ENCODE data around the gene BBC3.

BBC3 gene

GRCh38 chr19:47188507-47189033 is 42.4 kb downstream of the BBC3 start:
- no peak for DNase-seq

DNA sequence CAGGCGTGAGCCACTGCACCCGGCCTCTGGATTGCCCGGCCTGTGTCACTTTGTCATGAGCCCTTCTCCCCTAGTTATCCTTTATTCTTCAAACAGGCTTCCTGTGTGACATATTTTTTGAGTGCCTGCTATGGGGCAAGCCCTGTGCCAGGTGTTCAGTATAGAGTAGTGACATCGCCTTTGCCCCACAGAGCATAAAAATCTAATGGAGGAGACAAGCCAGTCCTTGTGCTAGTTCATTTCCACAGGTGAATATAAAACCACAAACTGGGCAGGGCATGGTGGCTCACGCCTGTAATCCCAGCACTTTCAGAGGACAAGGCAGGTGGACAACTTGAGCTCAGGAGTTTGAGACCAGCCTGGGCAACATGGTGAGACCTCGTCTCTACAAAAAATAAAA is 43.2 kb downstream of the BBC3 start:
- no peak for DNase-seq

DNA sequence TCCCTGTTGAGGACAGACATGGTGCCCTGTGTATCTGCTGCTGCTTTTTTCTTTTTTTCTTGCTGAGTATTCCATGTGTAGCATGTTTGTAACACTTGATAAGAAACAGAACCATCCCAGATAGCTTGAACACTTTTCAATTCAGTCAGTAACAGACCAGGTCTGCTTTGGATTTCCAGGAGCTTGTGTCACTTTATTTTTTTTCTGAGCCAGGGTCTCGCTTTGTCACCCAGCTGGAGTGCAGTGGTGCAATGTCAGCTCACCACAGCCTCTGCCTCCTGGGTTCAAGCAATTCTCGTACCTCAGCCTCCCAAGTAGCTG is 43.7 kb downstream of the BBC3 start:
- DNase-seq: no peak

DNA sequence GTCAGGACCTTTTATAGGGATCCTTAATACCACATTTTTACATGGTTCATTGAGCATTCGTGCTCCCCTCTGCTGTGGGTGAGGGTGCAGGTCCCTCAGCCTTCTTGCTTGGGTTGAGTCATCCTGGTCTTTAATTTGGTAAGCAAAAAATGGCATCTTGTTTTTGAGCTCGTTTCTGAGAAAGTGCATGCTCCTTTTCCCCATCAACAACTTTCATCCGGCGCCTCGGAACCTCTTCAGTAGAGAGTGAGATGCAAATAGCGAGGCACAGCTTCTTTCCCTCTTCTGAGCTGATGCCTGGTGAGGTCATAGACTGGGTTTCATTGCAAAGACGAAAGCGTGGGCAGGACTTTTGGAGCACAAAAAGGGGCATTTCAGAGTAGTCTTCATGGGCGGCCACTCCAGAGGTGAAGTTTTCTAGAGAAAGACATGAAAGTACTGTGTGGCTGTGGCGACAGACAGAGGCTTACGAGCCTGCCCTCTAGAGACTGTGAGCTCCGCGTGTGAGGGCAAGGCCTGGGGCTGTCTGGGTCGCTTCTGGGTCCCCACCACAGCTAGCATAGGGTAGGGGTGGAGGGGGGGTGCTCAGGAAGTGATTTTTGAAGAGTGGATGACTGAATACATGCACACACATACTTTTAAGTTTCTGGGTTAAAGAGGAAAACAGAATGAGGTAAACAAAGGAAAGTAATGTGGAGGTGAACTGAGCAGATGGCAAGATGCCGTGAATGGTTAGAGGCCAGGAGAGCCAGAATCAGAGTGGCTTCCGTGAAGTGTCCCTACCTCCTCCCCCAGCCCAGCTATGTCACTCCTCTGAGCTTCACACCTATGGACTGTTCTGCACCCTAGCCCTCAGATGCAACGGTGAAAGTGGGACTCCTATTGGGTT is 44.3 kb downstream of the BBC3 start:
- no peak for DNase-seq

DNA sequence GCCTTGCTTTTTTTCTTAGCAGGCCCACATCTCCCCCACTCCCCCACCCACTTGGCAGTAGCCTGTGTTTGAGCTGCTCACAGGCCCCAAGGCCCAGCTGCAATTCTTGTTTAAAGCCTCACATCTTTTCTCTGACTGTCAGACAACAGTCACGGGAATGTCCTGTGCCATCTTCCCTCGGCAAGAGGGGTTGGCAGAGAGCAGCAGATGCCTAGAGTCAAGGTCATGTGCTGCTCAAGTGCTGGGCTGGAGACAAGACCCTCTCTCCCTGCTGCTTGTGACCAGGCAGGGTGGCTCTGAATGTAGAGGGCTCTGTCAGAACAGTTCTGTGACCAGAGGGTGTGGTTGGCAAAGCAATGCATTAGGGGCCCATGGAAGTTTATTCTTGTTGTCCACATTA is 47.4 kb downstream of the BBC3 start:
- DNase-seq: no peak

- no peak for DNase-seq
Observed at GRCh38 chr19:47179653-47180310, 51.2 kb downstream of the BBC3 start.

DNA sequence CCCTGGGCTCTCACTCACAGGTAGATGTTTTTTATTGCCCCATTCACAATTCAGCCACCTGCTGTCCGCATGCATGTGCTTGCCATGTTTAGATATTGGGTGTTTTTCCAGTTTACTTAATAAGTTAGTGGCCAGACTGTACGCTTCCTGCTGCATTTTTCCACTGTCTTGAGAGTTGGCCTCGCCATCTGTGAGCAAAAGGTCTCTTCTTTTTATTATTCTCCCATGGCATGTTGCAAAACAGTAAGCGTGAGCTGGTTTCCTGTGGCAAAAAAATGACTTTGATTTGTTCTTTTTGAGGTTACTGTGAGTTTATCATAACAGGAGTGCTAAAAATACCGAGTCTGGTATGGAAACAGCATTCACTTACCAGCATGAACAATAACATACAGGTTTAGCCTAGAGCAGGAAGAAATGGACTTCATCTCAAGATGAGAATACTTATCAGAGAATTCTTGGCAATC is 54.3 kb downstream of the BBC3 start:
- no peak for DNase-seq

DNA sequence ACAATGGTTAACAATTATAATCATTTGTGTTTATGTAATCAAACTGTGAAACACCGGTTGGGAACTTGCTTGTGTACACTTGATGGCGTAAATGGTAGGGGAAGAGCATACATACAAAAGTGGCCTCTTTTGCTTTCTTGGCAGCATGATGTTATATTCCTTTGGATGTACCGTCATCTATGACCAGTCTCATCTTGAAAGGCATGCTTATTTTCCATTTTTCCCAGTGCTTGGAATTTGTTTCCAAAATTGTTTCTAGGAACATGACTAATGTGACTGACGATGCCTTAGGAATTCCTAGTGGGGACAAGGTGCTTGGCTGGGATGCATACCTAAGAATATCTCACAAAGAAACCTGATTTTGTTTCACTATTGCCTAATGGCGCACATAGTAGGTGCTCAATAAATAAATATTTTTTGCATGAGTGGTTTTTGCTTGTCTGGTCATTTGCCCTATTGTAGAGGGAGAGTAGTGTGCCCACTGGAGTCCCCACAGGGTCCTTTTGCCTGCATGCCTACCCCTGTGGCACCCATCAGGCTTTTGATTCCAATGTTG is 54.9 kb downstream of the BBC3 start:
- DNase-seq: no peak

DNA sequence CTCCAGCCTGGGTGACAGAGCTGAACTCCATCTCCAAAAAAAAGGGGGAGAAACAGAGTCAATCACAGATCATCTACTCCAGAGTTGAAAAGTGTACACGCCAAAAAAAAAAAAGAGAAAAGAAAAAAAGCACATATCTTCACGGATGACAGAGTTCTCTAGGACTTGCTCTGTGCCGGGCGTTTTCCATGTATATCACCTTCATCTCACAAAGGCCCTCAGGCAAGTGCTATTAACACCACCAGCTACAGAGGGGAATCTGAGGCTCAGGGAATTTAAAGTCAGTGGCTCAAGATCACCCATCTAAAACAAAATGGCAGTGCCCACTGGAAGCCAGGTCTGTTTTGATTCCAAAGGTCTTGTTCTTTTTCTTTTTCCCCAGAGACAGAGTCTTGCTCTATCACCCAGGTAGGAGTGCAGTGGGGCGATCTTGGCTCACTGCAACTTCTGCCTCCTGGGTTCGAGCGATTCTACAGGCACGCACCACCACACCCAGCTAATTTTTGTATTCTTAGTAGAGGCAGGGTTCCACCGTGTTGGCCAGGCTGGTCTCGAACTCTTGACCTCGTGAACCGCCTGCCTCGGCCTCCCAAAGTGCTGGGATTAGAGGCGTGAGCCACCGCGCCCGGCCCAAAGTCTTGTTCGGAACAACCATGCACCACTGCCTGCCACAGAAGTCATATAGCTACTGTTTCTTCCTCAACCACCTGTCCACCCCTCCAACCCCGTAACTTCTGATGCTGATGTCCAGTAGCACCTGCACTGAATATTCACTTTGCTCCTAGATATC is 58.1 kb downstream of the BBC3 start:
- no peak for DNase-seq

Data from midbrain (tissue), 1 donor.